IPS-11a (cell line): ENCODE data around the gene ASPA.
A peak's percentile ranks its signal among the peaks of the same experiment; 100 is the strongest.

ENCODE experiments used
- H3K4me3 ChIP-seq: one replicate; pipeline ENCODE4 v1.5.1; 2013; ENCODE audit warnings: low read depth, low read length, control low read depth

The ASPA gene

GRCh38 chr17:3532859-3533142 is 57.0 kb downstream of the ASPA start:
- H3K4me3 ChIP-seq: no peak overlapping the region

GRCh38 chr17:3533752-3534151 is 58.0 kb downstream of the ASPA start:
- no peak overlapping the region for H3K4me3 ChIP-seq

GRCh38 chr17:3534881-3535252 is 59.1 kb downstream of the ASPA start:
- H3K4me3 ChIP-seq: no peak overlapping the region

GRCh38 chr17:3535253-3535995 is 59.6 kb downstream of the ASPA start:
- peak overlapping the region; percentile 13 for H3K4me3 ChIP-seq

- no peak overlapping the region for H3K4me3 ChIP-seq
These were observed 60.9 kb downstream of the ASPA start for GRCh38 chr17:3536716-3537115.

- H3K4me3 ChIP-seq: no peak overlapping the region
These were observed 64.2 kb downstream of the ASPA start for GRCh38 chr17:3539881-3540540.

- no peak overlapping the region for H3K4me3 ChIP-seq
These were observed 66.8 kb downstream of the ASPA start for GRCh38 chr17:3542410-3543088.

- H3K4me3 ChIP-seq: no peak overlapping the region
These were observed 67.7 kb downstream of the ASPA start for GRCh38 chr17:3543453-3543852.

GRCh38 chr17:3544365-3544764 is 68.6 kb downstream of the ASPA start:
- H3K4me3 ChIP-seq: no peak overlapping the region

- no peak overlapping the region for H3K4me3 ChIP-seq
These were observed 69.4 kb downstream of the ASPA start for GRCh38 chr17:3545151-3545550.

GRCh38 chr17:3546521-3546920 is 70.7 kb downstream of the ASPA start:
- no peak overlapping the region for H3K4me3 ChIP-seq

GRCh38 chr17:3546997-3547396 is 71.2 kb downstream of the ASPA start:
- no peak overlapping the region for H3K4me3 ChIP-seq

GRCh38 chr17:3547628-3548027 is 71.8 kb downstream of the ASPA start:
- H3K4me3 ChIP-seq: no peak overlapping the region

GRCh38 chr17:3549610-3550162 is 73.9 kb downstream of the ASPA start:
- H3K4me3 ChIP-seq: no peak overlapping the region

- H3K4me3 ChIP-seq: no peak overlapping the region
These were observed 75.4 kb downstream of the ASPA start for GRCh38 chr17:3551189-3551588.

- no peak overlapping the region for H3K4me3 ChIP-seq
These were observed 77.1 kb downstream of the ASPA start for GRCh38 chr17:3552916-3553315.
